ENCODE measurements around the gene FOSB. TPM values are rescaled to one million over a fixed set of nuclear protein-coding genes. Genes with fewer than 3 reads are reported as not detected.

The FOSB gene
- total and polyA plus RNA-seq, 9 of the 15 experiments (the other 6 are each of a cell fraction or from before 2014, with no cell fraction given): 0.11 to 2.7 (median 0.73) TPM

- TF ChIP-seq SIN3A (IDR thresholded peaks at IDR 0.05; ENCODE audit: borderline replicate concordance in 2 of 2, control insufficient read depth in 1 of 2, low read depth in 2 of 2, low read length in 2 of 2) (peak in 1 of 2 experiments; percentile 55; a peak in 1 of 4 replicates), PML (IDR thresholded peaks at IDR 0.05; ENCODE audit: low read length) (no peak), CBFA2T3 (IDR thresholded peaks at IDR 0.05) (peak; percentile 39), ZNF75A (CRISPR knock-in tag; IDR thresholded peaks at IDR 0.05) (no peak), SMAD1 (IDR thresholded peaks at IDR 0.05; ENCODE audit: low read depth, low read length, partially characterized antibody) (no peak), ETS2 (tag; IDR thresholded peaks at IDR 0.05; ENCODE audit: borderline replicate concordance, poor library complexity, severe bottlenecking) (peak; percentile 12), NFRKB (IDR thresholded peaks at IDR 0.05; ENCODE audit: low read depth) (peak; percentile 55; the same call in 1 of the 2 replicates), SMAD4 (CRISPR knock-in tag; conservative IDR thresholded peaks at IDR 0.05) (peak; percentile 94), CREB3 (tag; conservative IDR thresholded peaks at IDR 0.05; ENCODE audit: low read depth) (0 out of 2 replicates have a peak, but pooled peaks have one; percentile 55), HDAC8 (tag; IDR thresholded peaks at IDR 0.05) (0 out of 2 replicates have a peak, but pooled peaks have one; percentile 74), THRAP3 (IDR thresholded peaks at IDR 0.05; ENCODE audit: borderline replicate concordance) (no peak), ERF (CRISPR knock-in tag; IDR thresholded peaks at IDR 0.05) (peak; percentile 58; the same call in 1 of the 2 replicates), CLOCK (CRISPR knock-in tag; IDR thresholded peaks at IDR 0.05; ENCODE audit: borderline replicate concordance) (peak; percentile 37; the same call in 1 of the 2 replicates), ZBTB9 (CRISPR knock-in tag; IDR thresholded peaks at IDR 0.05) (peak; percentile 27; the same call in 1 of the 2 replicates)
- TF ChIP-seq, protein P1, sequence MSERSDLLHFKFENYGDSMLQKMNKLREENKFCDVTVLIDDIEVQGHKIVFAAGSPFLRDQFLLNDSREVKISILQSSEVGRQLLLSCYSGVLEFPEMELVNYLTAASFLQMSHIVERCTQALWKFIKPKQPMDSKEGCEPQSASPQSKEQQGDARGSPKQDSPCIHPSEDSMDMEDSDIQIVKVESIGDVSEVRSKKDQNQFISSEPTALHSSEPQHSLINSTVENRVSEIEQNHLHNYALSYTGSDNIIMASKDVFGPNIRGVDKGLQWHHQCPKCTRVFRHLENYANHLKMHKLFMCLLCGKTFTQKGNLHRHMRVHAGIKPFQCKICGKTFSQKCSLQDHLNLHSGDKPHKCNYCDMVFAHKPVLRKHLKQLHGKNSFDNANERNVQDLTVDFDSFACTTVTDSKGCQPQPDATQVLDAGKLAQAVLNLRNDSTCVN (CRISPR knock-in tag; IDR thresholded peaks at IDR 0.05): 0 out of 2 replicates have a peak, but pooled peaks have one; percentile 58
- TF ChIP-seq, protein P2, sequence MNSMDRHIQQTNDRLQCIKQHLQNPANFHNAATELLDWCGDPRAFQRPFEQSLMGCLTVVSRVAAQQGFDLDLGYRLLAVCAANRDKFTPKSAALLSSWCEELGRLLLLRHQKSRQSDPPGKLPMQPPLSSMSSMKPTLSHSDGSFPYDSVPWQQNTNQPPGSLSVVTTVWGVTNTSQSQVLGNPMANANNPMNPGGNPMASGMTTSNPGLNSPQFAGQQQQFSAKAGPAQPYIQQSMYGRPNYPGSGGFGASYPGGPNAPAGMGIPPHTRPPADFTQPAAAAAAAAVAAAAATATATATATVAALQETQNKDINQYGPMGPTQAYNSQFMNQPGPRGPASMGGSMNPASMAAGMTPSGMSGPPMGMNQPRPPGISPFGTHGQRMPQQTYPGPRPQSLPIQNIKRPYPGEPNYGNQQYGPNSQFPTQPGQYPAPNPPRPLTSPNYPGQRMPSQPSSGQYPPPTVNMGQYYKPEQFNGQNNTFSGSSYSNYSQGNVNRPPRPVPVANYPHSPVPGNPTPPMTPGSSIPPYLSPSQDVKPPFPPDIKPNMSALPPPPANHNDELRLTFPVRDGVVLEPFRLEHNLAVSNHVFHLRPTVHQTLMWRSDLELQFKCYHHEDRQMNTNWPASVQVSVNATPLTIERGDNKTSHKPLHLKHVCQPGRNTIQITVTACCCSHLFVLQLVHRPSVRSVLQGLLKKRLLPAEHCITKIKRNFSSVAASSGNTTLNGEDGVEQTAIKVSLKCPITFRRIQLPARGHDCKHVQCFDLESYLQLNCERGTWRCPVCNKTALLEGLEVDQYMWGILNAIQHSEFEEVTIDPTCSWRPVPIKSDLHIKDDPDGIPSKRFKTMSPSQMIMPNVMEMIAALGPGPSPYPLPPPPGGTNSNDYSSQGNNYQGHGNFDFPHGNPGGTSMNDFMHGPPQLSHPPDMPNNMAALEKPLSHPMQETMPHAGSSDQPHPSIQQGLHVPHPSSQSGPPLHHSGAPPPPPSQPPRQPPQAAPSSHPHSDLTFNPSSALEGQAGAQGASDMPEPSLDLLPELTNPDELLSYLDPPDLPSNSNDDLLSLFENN (IDR thresholded peaks at IDR 0.05; ENCODE audit: low read depth in 2 of 2, low read length in 2 of 2): no peak
Observed at GRCh38 chr19:45455707-45456499, 11.9 kb upstream of the FOSB start (continued).
